DMS 273 treated with DMSO at 0.1 percent for 48 hours (cell line): ENCODE results near the gene CHPT1.

Experiments
- DNase-seq: peaks from one replicate; lab custom pipeline; 2025; lab: John Stamatoyannopoulos, UW

The CHPT1 gene

DNA sequence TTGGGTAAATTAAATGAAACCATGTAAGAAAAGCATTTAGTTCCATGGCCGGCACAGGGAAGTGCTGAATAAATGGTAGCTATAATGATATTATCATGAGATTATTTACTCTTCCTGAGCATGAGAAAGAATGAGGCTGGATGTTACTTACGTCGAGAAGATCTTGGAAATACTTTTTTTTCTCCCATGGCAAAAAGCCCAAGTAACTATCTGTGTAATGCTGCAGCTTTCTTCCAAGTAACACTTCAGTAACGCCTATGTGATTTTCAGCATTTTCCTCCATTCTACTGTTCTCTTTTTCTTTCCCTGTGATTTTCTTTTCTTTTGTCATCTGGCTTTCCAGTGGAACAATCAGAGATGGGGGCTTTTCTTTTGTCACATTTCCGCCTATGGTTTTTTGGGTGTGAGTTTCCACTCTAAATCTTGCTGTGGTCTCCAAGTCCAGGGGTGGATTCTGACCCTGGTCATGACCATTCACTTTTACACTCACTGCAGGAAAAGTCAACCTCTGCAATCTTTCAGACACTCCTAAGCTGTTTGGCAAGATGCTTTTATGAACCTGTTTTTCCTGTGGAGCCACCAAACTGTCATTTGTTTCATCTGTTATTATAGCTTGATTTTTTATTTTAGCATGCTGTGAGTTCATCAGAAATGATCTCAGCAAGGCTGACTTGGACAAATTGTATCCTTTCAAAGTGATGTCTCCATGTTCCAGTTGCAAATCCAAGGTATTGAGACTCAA, 66.8 kb downstream of the CHPT1 start:
- DNase-seq = no peak

DNA sequence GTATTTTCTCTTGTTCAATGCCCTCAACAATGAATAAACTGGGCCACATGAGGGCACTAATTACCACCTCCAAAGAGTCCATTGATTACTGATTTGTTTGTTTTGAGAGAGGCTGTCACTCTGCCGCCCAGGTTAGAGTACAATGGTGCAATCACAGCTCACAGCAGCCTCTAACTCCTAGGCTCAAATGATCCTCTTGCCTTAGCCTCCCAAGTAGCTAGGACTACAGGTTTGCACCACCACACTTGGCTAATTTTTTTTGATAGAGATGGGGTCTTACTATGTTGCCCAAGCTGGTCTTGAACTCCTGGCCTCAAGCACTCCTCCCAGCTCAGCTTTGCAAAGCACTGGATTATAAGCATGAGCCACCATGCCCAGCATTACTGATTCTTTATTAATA, 70.1 kb downstream of the CHPT1 start:
- no peak for DNase-seq

- DNase-seq = no peak
These were observed 71.3 kb downstream of the CHPT1 start for GRCh38 chr12:101768781-101769180.

GRCh38 chr12:101769865-101770264, 72.4 kb downstream of the CHPT1 start:
- no peak for DNase-seq

- no peak for DNase-seq
These were observed 74.8 kb downstream of the CHPT1 start for GRCh38 chr12:101772012-101772775.

DNA sequence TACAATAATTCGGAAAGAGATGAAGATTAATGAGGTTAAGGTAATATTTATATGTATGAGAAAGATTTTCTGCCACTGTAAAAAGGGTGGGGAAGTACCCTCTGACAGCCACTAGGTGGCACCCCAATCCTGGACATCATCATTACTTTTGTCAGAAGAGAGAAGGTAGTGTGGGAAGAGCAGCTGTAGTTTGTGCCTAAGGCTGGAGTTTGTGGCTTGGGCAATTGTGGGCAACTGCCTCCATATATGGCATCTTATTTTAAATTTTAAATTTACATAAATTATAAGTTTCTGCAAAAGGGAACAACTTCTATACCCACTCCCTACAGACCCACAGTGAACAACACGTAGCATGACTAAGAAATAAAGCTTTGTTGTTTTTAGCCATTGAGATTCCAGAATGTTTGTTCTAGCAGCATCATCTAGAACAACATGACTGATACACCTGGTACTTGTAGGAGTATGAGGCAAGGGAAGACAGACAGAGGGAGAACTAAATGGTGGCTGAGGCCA, 76.3 kb downstream of the CHPT1 start:
- DNase-seq = no peak

DNA sequence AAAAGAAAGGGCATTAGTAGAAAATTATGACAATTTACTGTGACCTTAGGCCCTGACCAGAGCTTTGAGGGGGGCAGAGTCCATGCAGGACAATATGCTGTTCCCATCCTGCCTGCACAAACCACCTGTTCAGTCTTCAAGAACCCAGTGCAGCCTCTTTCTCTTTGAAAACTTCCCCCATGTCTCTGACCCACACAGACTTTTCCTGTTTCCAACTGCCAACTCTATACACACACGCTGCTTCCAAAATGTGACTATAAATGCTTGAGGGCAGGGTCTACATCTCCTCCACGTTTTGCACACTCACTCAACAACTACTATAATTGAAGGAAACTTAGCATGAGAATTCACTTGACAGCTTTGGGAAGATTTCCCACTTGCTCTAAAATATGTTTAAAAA, 78.4 kb downstream of the CHPT1 start:
- DNase-seq = no peak

DNA sequence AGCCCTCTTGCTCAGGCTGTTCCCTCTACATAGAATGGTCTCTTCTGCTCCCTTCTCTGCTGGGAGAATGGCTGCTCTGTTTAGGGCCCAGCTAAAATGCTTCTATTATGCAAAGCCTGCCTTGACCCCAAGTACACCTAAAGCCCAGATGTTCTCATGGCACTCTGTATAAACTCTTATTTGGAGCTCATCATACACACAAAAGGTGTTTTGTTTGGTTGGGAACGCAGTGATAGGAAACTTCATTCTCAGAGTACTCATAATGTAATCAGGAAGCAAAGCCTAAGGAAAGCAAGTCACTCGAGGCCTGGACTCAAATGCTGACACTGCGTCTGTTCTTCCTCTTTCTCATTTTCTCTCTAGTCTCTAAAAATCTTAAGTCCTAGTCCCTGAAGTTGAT, 80.0 kb downstream of the CHPT1 start:
- no peak for DNase-seq

GRCh38 chr12:101777978-101778377, 80.5 kb downstream of the CHPT1 start:
- DNase-seq = no peak
